ENCODE results near the gene PRR22. TPM values are rescaled to one million over a fixed set of nuclear protein-coding genes. Genes with fewer than 3 reads are reported as not detected.

PRR22 gene
- total RNA-seq, 4 donors from 2014 or later, result 0.54 to 2.0 (median 1.2) TPM

DNA sequence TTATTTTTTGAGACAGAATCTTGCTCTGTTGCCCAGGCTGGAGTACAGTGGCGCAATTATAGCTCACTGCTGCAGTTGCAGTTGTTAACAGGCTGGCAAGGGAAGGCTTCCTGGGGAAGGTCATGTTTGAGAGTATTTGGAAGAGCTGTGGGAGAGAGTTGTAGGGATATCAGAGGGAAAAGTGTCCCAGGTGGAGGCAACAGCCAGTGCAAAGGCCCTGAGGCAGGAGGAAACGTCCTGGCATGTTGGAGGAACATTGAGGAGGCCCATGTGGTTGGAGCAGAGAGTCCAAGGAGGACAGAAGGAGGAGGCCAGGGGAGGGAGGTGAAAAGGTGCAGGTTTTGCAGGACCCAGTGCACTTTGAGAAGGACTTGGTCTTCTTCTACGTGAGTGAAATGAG lies 8.6 kb upstream of the PRR22 start:
- no peak overlapping the region for H3K4me3 ChIP-seq (replicated peaks in 1 of 3)
- no peak overlapping the region for H3K27ac ChIP-seq
- peaks cover 5 to 7% of the 10 kb centered on the region in 2 donors for H3K4me1 ChIP-seq
- H3K36me3 ChIP-seq, result peaks cover 17 to 20% of the 10 kb centered on the region in 2 donors
- H3K9me3 ChIP-seq, result no peaks in the 10 kb centered on the region
- no peak for TF ChIP-seq POLR2A (IDR thresholded peaks at IDR 0.05)
- no peak for TF ChIP-seq CTCF (IDR thresholded peaks at IDR 0.05)
- WGBS, 2 donors, result 85 to 91% methylated on average over 3 of the region's 3 CpGs
- intact Hi-C loops (cut with DNase I), result loop anchor here (5.0 kb wide), 1 partner anchor 109 kb away; the partner anchor contains the start of genes NDUFA11 and VMAC
- DNase-seq, result no peak
- no peaks in the 10 kb centered on the region for H3K27me3 ChIP-seq

- no peak for DNase-seq
- Histone ChIP-seq H3K36me3 (peaks cover 27 to 29% of the 10 kb centered on the region in 2 donors), H3K27ac (no peak overlapping the region), H3K9me3 (no peaks in the 10 kb centered on the region), H3K4me1 (peaks cover 5 to 7% of the 10 kb centered on the region in 2 donors), H3K4me3 (replicated peaks in 1 of 3) (no peak overlapping the region), H3K27me3 (no peaks in the 10 kb centered on the region)
- TF ChIP-seq CTCF (IDR thresholded peaks at IDR 0.05) (no peak), POLR2A (IDR thresholded peaks at IDR 0.05) (no peak)
- WGBS, 2 donors, result 93 to 95% methylated on average over 18 of the region's 18 CpGs
- intact Hi-C loops (cut with DNase I), result loop anchor here (5.0 kb wide), 1 partner anchor 110 kb away; the partner anchor contains the start of genes NDUFA11 and VMAC
These were observed 7.7 kb upstream of the PRR22 start for GRCh38 chr19:5792224-5792623.

DNA sequence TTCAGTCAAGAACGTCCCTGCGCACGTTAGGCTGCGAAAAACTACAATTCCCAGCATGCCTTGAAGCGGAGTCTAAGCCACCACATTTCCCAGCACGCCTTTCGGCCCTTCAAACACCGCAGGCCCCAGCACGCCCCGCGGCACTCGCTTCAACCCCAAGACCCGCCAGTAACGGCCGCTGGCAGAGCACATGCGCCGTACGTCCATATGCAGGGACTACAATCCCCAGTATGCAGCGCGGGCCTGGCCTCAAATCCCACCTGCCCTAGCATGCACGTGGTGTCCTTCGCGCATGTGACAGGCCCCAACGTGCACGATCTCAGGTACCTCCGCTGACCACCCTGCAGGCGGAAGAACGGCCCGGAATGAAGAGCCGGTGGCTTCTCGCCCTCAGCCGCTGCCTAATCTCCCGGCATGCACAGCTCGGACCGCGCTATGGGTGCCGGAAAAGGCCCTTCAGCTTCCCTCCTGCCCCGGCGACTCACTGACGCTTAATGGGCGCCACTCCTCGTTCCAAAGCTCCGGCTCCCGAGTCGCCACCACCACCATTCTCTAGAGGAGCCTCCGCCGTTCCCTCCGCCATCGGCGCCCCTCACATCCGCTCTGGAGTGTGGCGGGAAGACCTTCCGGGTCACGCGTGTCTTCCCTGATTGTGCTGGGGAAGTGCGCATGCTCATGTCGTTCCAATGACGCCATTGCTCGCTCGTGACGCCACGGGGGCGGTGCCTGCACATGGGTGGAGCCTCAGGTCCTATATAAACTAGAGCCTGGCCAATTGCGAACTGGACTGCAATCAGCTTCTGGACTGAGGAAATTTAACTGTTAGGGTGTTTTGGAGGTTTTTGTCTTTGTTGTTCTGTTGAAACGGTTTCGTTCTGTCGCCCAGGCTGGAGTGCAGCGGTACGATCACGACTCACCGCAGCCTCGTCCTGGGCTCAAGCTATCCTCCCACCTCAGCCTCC lies 6.3 kb upstream of the PRR22 start, which contains the start of gene DUS3L:
Gene DUS3L (minus strand): TSS at position 605 of the 962 bp plus-strand sequence. CDS start 22 bp downstream, at position 583.
- 20 to 26% methylated on average over 28 to 38 of the region's 72 CpGs for WGBS, 2 donors
- peaks cover 5 to 7% of the 10 kb centered on the region in 2 donors for H3K4me1 ChIP-seq
- H3K27ac ChIP-seq, result peak within 1 kb of the TSS; percentile 87 to 98 (median 95)
- H3K9me3 ChIP-seq, result no peaks in the 10 kb centered on the region
- DNase-seq, result peak; percentile 96 to 97
- intact Hi-C loops (cut with DNase I), result loop anchor here (5.0 kb wide), 1 partner anchor 111 kb away; the partner anchor contains the start of genes NDUFA11 and VMAC
- TF ChIP-seq POLR2A (IDR thresholded peaks at IDR 0.05) (peak in 1 of 2 donors; percentile 58), CTCF (IDR thresholded peaks at IDR 0.05) (no peak)
- H3K27me3 ChIP-seq, result no peaks in the 10 kb centered on the region
- H3K36me3 ChIP-seq, result peaks cover 40 to 43% of the 10 kb centered on the region in 2 donors
- peak within 1 kb of the TSS; percentile 11 to 86 (median 44) for H3K4me3 ChIP-seq (replicated peaks in 1 of 3)

GRCh38 chr19:5789886-5790558 lies 5.5 kb upstream of the PRR22 start:
- no peak for DNase-seq
- H3K27ac ChIP-seq, result peak overlapping the region in 2 of 3 donors; percentile 95 to 98
- 78 to 84% methylated on average over 22 to 26 of the region's 26 CpGs for WGBS, 2 donors

More at GRCh38 chr19:5789886-5790558, 5.5 kb upstream of the PRR22 start:
- Histone ChIP-seq H3K4me1 (peaks cover 5 to 7% of the 10 kb centered on the region in 2 donors), H3K27me3 (no peaks in the 10 kb centered on the region), H3K9me3 (no peaks in the 10 kb centered on the region), H3K36me3 (peaks cover 49 to 51% of the 10 kb centered on the region in 2 donors), H3K4me3 (replicated peaks in 1 of 3) (peak overlapping the region in 1 of 3 donors; percentile 86)
- TF ChIP-seq POLR2A (IDR thresholded peaks at IDR 0.05), result no peak
- TF ChIP-seq CTCF (IDR thresholded peaks at IDR 0.05), result no peak
- intact Hi-C loops (cut with DNase I), result loop anchor here (5.0 kb wide), 1 partner anchor 112 kb away; the partner anchor contains the start of genes NDUFA11 and VMAC
